HepG2 (cell line): ENCODE measurements around the gene EPB41L2. TPM values are rescaled to one million over a fixed set of nuclear protein-coding genes. Genes with fewer than 3 reads are reported as not detected.

Experiments used
- ARID5B ChIP-seq: IDR thresholded peaks from 2 replicates; pipeline ENCODE4 v1.4.0; 2020; ENCODE audit warnings: mild to moderate bottlenecking, missing genetic modification reagents
- SIN3A ChIP-seq: IDR thresholded peaks from 2 replicates; pipeline ENCODE4 v1.6.1; 2011; ENCODE audit warnings: low read depth, mild to moderate bottlenecking, control low read depth, low read length, borderline replicate concordance
- ZHX1 ChIP-seq: sonication (generic); formaldehyde crosslinking; IDR thresholded peaks from 2 replicates; pipeline ENCODE4 v1.8.1; 2022; ENCODE audit warnings: low read depth, mild to moderate bottlenecking, missing genetic modification reagents
- ZNF780A ChIP-seq: sonication (generic); formaldehyde crosslinking; IDR thresholded peaks from 2 replicates; pipeline ENCODE4 v1.8.0; 2022; ENCODE audit warnings: mild to moderate bottlenecking, missing genetic modification reagents, moderate library complexity
- ZNF788 ChIP-seq: sonication (generic); formaldehyde crosslinking; IDR thresholded peaks from 2 replicates; pipeline ENCODE4 v1.5.0; 2020; ENCODE audit warnings: mild to moderate bottlenecking, missing genetic modification reagents, borderline replicate concordance
- polyA plus RNA-seq, 8 experiments: library from polyadenylated mRNA; depleted of rRNA in 3 of 8; stranded (reverse) in 7 of 8; unstranded in 1 of 8; fragments of >200 nt; fragmentation: Illumina TruSeq in 4 of 8; extraction: Trizol in 4 of 8; gene quantifications; 2 replicates each; pipeline versions ENCODE4 v1.2.1 to v1.2.3, GENCODE V29; 2011 to 2016; ENCODE audit warnings: low read depth in 4 of 8, missing spikeins in 1 of 8, mixed read lengths in 1 of 8; ENCODE audit not compliant: insufficient read depth in 1 of 8
- total RNA-seq, 5 experiments: library from RNA; depleted of rRNA; stranded (reverse); fragments of >200 nt; fragmentation: Illumina TruSeq; extraction: Trizol; gene quantifications; 2 replicates each; pipeline ENCODE4 v1.2.3, GENCODE V29; 2016; ENCODE audit warnings: low read depth in 1 of 5

The EPB41L2 gene
- total and polyA plus RNA-seq, 2 of the 13 experiments (the other 11 are each of a cell fraction or from before 2014, with no cell fraction given) = 41.7 to 56.4 TPM

- no peak for TF ChIP-seq ZHX1 (CRISPR knock-in tag)
- no peak for TF ChIP-seq SIN3A
- TF ChIP-seq ARID5B (CRISPR knock-in tag) = 0 out of 2 replicates have a peak, but pooled peaks have one; percentile 24
- no peak for TF ChIP-seq ZNF780A (CRISPR knock-in tag)
- TF ChIP-seq ZNF788 (CRISPR knock-in tag) = no peak
These were observed 29.4 kb downstream of the EPB41L2 start (continued) for GRCh38 chr6:131033631-131034030.
